ES-I3 (cell line): ENCODE results near the gene CTLA4.

Experiments used
- H3K36me3 ChIP-seq: 2 replicates; pipeline ENCODE4 v1.6.1; 2013; ENCODE audit warnings: mild to moderate bottlenecking, low read length, control low read depth, moderate library complexity; ENCODE audit not compliant: insufficient read depth
- H3K4me1 ChIP-seq: 2 replicates; pipeline ENCODE4 v1.6.1; 2013; ENCODE audit warnings: mild to moderate bottlenecking, control low read depth, low read length; ENCODE audit not compliant: insufficient read depth
- H3K9ac ChIP-seq: 2 replicates; pipeline ENCODE4 v1.6.1; 2013; ENCODE audit warnings: low read depth, mild to moderate bottlenecking, low read length, moderate library complexity
- H3K9me3 ChIP-seq: 2 replicates; pipeline ENCODE4 v1.6.1; 2013; ENCODE audit warnings: mild to moderate bottlenecking, low read length, moderate library complexity; ENCODE audit not compliant: control insufficient read depth, insufficient read depth

The CTLA4 gene

DNA sequence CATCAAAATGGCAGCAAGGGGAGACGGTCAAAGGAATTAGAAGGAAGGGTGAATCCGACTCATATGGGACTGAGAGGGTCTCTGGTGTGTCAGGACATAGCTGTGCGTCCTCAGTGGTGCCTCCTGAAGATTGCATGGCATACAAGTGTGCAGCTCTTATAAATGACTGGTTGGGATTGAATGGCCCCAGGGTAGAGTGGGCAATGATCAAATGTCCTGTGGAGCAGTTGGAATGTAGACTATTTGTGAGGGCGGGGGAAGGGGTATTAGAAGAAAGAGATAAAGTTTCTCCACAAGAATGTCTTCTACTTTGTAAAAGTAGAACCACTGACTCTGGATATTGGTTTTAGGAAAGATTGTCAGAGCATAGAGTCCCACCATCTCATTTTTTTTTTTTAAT, 24.6 kb downstream of the CTLA4 start:
- no peaks in the 10 kb centered on the region for H3K4me1 ChIP-seq
- no peaks in the 10 kb centered on the region for H3K36me3 ChIP-seq
- H3K9ac ChIP-seq, result no peak overlapping the region
- no peaks in the 10 kb centered on the region; the same call in 1 of the 2 replicates for H3K9me3 ChIP-seq

DNA sequence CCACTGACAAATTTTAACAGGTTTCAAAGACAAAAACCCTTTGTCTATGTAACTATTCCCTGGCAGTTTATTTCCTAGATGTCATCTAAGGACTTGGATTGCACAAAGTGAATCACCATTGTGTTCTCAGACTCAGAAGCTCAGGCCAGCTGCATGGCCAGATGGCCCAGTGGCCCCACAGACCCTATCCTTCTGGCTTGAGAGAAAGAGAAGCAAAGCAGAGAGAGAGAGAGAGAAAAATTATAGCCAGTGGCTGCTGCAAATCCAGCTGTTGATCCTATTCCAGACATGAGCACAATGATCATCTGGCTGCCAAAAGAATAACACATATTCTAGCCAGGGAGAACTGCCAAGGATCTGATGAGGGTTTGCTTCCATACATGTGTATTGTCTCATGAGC, 25.8 kb downstream of the CTLA4 start:
- H3K9me3 ChIP-seq, result no peaks in the 10 kb centered on the region; the same call in 1 of the 2 replicates
- H3K36me3 ChIP-seq, result no peaks in the 10 kb centered on the region
- H3K4me1 ChIP-seq, result no peaks in the 10 kb centered on the region
- no peak overlapping the region for H3K9ac ChIP-seq

DNA sequence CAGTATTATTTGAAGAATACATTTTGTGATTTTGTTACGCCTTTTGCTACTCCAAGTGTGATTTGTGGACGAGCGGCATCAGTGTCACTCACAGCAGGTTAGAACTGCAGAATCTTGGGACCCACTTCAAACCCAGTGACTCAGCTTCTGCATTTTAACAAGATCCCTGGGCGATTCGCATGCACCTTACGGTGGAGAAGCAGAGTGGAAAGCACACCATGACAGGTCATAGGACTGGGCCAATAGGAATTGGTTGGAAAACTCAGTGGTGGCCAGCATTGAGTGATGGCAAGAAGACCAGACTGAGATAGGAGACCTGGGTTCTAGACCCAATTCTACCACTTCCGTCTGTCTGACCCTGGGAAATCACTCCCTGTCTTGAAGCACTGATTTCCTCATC, 26.3 kb downstream of the CTLA4 start:
- Histone ChIP-seq H3K4me1 (no peaks in the 10 kb centered on the region), H3K9me3 (no peaks in the 10 kb centered on the region; the same call in 1 of the 2 replicates), H3K36me3 (no peaks in the 10 kb centered on the region), H3K9ac (no peak overlapping the region)

DNA sequence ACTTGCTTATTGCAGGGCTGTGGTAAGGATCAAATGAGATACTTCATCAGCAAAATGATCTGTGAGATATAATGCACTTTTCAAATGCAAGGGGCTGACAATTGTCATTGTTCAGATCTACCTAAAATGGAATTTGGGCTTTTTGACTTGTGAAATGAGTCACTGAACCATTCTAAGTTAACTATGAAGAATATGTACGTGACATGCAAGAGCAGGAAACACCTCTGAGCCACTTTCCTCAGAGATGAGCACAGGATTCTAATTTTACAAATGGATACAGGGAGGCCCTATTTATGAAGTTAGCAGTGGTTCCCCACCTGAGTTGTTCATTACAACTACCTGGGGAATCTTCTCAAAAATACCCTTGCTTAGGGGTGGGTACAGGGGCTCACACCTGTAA, 26.7 kb downstream of the CTLA4 start:
- Histone ChIP-seq H3K9ac (no peak overlapping the region), H3K9me3 (no peaks in the 10 kb centered on the region; the same call in 1 of the 2 replicates), H3K4me1 (no peaks in the 10 kb centered on the region), H3K36me3 (no peaks in the 10 kb centered on the region)

DNA sequence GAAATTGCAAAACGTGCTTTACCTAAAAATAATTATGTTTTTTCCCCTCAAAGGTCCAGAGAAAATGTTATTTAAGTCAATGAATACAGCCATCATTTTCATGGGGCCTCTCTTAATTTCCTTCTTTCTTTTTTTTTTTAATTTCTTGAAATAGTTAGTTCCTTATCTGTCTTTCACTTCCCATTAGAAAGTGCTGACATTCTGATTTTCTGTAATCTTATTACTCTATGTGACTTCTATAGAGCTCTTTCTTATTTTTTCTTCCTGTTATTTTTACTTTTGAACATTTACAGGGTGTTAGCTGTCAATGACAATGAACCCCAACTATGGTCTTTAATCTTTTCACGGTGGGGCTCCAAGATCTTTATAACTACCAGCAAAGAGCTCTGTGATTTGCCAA, 30.0 kb downstream of the CTLA4 start:
- Histone ChIP-seq H3K9me3 (no peaks in the 10 kb centered on the region; the same call in 1 of the 2 replicates), H3K4me1 (no peaks in the 10 kb centered on the region), H3K36me3 (no peaks in the 10 kb centered on the region), H3K9ac (no peak overlapping the region)

DNA sequence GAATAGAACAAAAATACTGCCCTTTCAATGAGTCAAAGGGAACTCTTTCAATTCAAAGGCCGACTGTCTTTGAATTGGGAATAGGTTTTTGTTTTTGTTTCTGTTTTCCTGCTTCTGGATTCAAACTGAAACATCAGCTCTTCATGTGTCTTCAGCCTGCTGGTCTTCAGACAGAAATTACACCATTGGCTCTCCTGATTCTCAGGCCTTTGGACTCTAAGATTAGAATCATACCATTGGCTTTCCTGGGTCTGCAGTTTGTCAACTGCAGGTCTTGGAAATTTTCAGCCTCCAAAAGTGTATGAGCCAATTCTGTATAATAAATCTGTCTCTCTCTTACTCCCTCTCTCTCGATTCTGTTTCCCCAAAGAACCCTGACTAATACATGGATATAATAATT, 31.1 kb downstream of the CTLA4 start:
- peaks cover 4% of the 10 kb centered on the region; the same call in 1 of the 2 replicates for H3K9me3 ChIP-seq
- H3K36me3 ChIP-seq, result no peaks in the 10 kb centered on the region
- no peaks in the 10 kb centered on the region for H3K4me1 ChIP-seq
- no peak overlapping the region for H3K9ac ChIP-seq

DNA sequence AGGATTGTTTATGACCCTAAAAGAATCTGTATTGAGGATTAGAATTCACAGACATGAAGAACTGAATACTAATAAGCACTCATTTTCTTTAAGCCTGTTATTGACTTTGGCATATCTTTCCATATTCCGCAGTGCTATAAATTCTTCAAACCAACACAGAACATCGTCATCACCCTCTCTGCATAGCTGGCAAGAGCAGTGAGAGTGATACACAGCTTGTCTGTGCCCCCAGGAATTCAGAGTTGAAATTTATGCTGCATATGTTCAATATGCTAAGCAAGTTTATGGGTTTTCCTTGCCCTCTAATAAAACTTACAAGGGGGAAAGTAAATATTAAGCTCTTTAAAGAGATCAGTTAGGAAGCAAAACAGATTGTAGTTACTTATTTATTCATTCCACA, 32.7 kb downstream of the CTLA4 start:
- Histone ChIP-seq H3K9me3 (peaks cover 4% of the 10 kb centered on the region; the same call in 1 of the 2 replicates), H3K9ac (no peak overlapping the region), H3K4me1 (no peaks in the 10 kb centered on the region), H3K36me3 (no peaks in the 10 kb centered on the region)

DNA sequence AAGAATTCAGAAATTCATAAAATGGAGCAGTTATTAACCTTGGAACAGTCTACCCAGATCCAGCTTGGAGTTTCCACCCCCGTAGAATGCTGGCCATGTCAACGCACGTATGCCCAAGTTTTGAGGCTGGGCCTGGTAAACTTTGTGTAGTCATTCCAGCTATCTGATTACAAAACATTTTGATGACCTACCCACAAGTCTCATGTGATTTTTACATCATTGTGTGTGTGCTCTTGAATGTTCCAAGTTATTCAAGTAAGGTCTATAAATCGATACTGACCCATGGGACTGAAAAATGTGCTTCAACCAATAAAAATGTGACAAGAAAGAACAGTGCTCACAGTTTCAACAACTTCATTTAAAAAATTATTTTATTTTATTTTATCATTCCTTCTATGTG, 36.5 kb downstream of the CTLA4 start:
- H3K4me1 ChIP-seq, result no peaks in the 10 kb centered on the region
- H3K9me3 ChIP-seq, result peaks cover 4% of the 10 kb centered on the region; the same call in 1 of the 2 replicates
- no peak overlapping the region for H3K9ac ChIP-seq
- H3K36me3 ChIP-seq, result no peaks in the 10 kb centered on the region

DNA sequence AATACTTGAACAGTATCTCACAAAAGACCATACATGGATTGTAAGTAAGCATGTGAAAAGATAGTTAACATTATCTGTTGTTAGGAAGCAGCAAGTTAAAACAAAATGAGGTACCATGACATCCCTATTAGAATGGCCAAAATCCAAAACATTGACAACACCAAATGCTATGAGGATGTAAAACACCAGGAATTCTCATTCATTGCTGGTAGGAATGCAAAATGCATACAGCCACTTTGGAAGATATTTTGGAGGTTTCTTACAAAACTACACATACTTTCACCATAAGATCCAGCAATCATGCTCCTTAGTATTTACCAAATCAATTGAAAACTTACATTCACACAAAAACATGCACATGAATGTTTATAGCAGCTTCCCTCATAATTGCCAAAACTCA, 38.1 kb downstream of the CTLA4 start:
- Histone ChIP-seq H3K4me1 (peaks cover 4% of the 10 kb centered on the region; the same call in 1 of the 2 replicates), H3K9ac (no peak overlapping the region), H3K36me3 (no peaks in the 10 kb centered on the region), H3K9me3 (peaks cover 4% of the 10 kb centered on the region; the same call in 1 of the 2 replicates)

DNA sequence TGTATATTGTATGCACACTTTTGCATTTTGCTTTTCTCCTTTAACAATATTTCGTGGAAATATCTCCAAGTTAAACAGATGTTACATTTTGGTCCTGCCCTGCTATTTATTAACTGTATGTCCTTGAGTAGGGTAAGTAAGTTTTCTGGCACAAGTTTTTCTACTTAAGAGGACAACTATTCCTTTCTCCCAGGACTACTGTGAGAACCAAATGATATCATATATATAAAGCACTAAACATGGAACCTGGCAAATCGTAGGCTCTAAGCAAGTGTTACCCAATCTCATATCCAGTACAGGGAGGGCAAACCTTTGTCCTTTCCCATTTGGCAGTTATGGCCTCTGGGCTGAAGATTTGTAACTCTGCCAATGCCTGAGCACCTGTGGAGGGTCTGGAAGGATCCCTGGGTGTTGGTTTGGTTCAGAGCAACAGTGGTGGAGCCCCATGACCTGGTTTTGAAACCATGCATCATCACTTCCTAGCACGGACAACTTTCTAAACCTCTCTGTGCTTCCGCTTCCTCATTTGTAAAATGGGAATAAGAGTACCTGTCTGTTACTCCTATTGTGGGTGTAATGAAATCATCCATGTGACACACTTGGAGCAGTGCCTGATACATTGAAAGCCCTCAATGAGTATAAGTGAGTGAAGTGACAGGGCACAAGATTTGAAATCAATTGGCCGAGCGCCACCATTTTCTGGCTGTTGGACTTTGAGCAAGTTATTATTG, 40.7 kb downstream of the CTLA4 start:
- H3K36me3 ChIP-seq, result no peaks in the 10 kb centered on the region
- H3K9me3 ChIP-seq, result 0 out of 2 replicates have a peak, but pooled peaks cover under 1% of the 10 kb centered on the region
- H3K4me1 ChIP-seq, result peaks cover 4% of the 10 kb centered on the region; the same call in 1 of the 2 replicates
- H3K9ac ChIP-seq, result no peak overlapping the region

DNA sequence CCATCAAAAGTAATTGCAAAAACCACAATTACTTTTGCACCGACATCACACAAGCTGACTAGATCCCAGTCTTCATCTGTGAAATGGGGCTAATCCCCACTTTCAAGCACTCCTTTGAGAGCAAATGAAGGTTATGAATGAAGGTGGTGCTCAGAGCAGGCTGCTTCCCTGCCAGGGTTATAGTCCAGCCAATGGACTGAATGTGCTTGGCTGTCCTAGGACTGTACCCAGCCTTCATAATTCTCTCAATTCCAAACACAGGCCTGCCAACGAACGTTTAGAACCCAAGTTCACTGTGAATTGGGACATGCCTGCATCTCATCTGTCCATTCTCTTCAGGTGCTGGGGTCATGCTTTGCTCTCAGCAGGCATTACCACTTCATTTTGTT, 41.2 kb downstream of the CTLA4 start:
- Histone ChIP-seq H3K36me3 (no peaks in the 10 kb centered on the region), H3K4me1 (peaks cover 4% of the 10 kb centered on the region; the same call in 1 of the 2 replicates), H3K9me3 (no peaks in the 10 kb centered on the region), H3K9ac (no peak overlapping the region)

DNA sequence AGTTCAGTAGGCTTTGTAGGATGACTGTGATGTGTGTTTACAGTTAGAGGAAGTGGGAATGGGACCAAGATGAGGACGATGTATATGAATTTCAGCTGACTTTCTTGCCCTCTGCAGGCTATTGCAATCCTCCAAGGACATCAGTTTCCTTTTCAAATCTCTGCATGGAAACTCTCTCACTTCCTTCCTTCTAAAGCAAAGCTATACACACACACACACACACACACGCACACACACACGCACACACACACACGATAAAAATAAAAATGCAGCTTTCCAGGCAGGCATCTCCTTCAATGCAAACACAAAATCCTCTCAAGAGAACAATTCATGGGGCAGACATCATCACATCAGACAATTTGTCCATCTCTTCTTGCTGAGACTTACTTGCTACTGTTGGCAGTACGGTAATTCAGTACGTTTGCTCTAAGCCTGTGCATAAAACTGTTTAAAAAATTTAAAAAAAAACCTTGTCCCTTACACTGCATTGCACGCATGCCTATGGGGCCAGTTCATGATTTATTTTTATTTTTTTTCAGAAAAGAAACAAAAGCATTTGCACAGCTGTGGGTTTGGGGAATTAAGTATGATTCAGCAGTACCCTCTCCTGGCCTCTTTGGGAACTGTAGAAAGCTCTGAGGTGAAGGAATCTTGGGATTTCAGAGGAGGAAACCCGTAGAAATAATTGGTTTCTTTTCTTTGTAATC, 41.8 kb downstream of the CTLA4 start:
- no peaks in the 10 kb centered on the region for H3K36me3 ChIP-seq
- H3K4me1 ChIP-seq, result peaks cover 4% of the 10 kb centered on the region; the same call in 1 of the 2 replicates
- no peak overlapping the region for H3K9ac ChIP-seq
- H3K9me3 ChIP-seq, result no peaks in the 10 kb centered on the region

DNA sequence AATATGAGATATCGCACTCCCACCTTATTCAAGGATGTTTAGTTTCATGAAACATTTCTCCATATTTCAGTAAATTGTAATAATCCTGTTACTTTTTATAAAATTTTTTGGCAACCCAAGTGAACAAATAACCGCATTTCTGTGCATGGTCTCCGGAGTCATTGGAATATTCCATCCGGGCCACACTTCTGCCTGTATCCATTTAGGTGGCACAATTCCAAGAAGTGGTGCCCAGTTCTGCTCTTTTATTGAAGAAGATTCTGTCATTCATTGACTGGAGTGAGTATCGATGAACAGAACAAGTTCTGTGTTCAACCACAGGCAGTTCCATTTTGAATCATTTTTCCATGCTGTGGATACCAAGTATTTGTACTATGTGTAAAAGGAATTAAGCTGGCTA, 42.4 kb downstream of the CTLA4 start:
- Histone ChIP-seq H3K36me3 (no peaks in the 10 kb centered on the region), H3K9me3 (no peaks in the 10 kb centered on the region), H3K4me1 (peaks cover 4% of the 10 kb centered on the region; the same call in 1 of the 2 replicates), H3K9ac (no peak overlapping the region)

DNA sequence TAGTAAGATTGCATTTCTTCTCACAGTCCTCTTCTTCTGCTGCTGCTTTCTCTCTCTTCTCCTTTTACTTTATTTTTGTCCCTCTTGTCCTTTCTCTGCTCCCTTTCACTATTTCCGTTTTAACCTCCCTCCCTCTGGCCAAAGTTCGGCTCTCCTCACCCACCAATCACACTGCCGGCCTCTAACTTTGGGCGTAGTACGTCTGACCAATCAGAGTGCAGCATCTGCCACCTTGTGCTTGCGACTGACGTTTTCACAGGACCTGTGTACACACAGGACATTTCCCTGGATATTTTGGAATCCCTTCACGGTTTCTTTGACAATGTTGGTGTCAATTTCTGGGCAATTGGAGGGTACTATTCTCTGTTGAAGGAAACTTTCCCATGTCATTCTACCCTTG, 46.4 kb downstream of the CTLA4 start:
- H3K9ac ChIP-seq, result peak overlapping the region; percentile 39; the same call in 1 of the 2 replicates

More for the DNA sequence above, 46.4 kb downstream of the CTLA4 start:
- peaks cover 4% of the 10 kb centered on the region; the same call in 1 of the 2 replicates for H3K4me1 ChIP-seq
- H3K36me3 ChIP-seq, result no peaks in the 10 kb centered on the region
- no peaks in the 10 kb centered on the region for H3K9me3 ChIP-seq
